GM18519 (cell line): ENCODE results near the gene RMDN3.

Experiments used
- ATAC-seq: cut with Tn5 transposase; IDR thresholded peaks from one replicate; pipeline ENCODE4 v1.9.1; 2021; ENCODE audit warnings: mild to moderate bottlenecking, moderate library complexity; ENCODE audit not compliant: unreplicated experiment, low FRiP score

The RMDN3 gene

GRCh38 chr15:40696228-40696627 lies 58.8 kb downstream of the RMDN3 start:
- no peak for ATAC-seq

- no peak for ATAC-seq
These were observed 59.6 kb downstream of the RMDN3 start for GRCh38 chr15:40695469-40695890.

- peak; percentile 64 for ATAC-seq
These were observed 60.2 kb downstream of the RMDN3 start, which contains the start of gene RAD51 for GRCh38 chr15:40694688-40695468. RAD51 (plus strand) TSS chr15:40695174; CDS start chr15:40698759, 3,585 bp downstream.

GRCh38 chr15:40693904-40694687 lies 61.0 kb downstream of the RMDN3 start:
- no peak for ATAC-seq

GRCh38 chr15:40691737-40692136 lies 63.3 kb downstream of the RMDN3 start:
- no peak for ATAC-seq

- no peak for ATAC-seq
These were observed 65.9 kb downstream of the RMDN3 start for GRCh38 chr15:40688932-40689799.
